ENCODE results near the gene NUSAP1.
"Not testable (repeated sequence)": the region's sequence is repeated elsewhere in the genome, so short reads cannot be mapped to it uniquely, and the experiment has no call there.

The NUSAP1 gene, protein sequence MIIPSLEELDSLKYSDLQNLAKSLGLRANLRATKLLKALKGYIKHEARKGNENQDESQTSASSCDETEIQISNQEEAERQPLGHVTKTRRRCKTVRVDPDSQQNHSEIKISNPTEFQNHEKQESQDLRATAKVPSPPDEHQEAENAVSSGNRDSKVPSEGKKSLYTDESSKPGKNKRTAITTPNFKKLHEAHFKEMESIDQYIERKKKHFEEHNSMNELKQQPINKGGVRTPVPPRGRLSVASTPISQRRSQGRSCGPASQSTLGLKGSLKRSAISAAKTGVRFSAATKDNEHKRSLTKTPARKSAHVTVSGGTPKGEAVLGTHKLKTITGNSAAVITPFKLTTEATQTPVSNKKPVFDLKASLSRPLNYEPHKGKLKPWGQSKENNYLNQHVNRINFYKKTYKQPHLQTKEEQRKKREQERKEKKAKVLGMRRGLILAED

GRCh38 chr15:41332194-41333025 lies at the start of gene NUSAP1, which contains the start of gene OIP5:
TSS of gene NUSAP1 (plus strand) at chr15:41332881. CDS start at chr15:41332958, 77 bp downstream.
TSS of gene OIP5 (minus strand) at chr15:41332591. CDS start at chr15:41332561, 30 bp downstream.
- peak; percentile 96 to 97 for DNase-seq (ENCODE audit: low read depth in 2 of 2)

GRCh38 chr15:41282980-41283652 lies 49.6 kb upstream of the NUSAP1 start:
- not testable (repeated sequence) for DNase-seq (ENCODE audit: low read depth in 2 of 2)

DNA sequence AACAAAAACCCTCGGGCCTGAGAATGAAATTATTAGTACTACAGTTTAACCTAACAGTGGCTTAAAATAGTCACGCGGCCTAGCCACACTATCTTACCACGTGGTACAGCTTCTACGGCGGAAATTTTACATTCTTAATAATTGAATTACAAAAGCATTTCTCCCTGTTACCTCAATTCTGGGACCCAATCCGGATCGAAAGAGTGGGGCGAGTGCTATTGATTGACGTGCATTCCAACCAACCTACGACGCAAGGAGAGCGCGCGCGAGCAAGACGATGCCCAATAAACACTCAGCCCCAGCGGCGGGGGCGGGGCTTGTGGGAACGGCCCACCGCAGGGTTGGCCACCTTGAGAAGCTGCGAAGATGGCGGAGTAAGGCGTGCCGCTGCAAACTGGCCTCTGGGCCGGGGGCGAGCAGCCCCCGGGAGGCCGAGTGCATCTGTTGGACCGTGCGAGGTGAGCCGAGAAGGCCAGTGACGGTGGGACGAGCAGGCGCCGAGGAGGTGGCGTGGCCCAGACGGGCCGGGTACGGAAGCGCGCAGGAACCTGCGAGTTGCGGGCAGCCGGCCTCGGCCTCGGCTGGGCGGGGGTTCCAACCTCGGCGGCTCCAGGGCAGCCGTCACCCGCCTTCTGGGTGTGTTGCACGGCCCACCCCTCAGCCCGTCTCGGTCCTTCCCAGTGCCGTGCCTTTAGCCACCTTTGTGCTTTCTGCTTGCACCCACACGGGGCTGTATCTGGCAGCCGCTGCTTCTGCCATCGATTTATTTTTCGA lies 48.8 kb upstream of the NUSAP1 start:
- peak; percentile 94 to 96 for DNase-seq (ENCODE audit: low read depth in 2 of 2)

- DNase-seq (ENCODE audit: low read depth in 2 of 2), result no peak
These were observed 48.1 kb upstream of the NUSAP1 start for GRCh38 chr15:41284427-41285177.

- DNase-seq (ENCODE audit: low read depth in 2 of 2), result no peak
These were observed 47.4 kb upstream of the NUSAP1 start for GRCh38 chr15:41285285-41285684.

DNA sequence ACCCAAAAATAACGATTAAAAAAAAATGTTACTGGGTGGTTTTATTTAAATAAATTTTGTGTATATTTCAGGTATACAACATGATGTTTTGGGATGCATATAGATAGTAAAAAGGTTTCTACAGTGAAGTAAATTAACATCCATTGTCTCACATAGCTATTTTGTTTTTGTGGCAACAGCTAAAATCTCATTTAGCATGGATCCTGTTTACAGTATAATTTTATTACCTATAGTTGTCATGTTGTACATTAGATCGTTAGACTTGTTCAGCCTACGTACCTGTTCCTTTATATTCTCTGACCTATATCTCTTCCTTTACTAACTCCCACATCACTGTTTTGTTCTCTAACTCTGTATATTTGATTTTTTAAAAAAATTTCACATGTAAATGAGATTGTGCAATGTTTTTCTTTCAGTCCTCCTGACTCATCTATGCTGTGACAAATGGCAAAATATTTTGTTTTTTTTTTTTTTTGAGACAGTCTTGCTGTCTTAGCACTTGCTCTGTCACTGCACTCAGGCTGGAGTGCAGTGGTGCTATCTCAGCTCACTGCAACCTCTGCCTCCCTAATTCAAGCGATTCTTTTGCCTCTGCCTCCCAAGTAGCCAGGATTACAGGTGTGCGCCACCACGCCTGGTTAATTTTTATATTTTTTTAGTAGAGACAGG lies 45.9 kb upstream of the NUSAP1 start:
- no peak for DNase-seq (ENCODE audit: low read depth in 2 of 2)

DNA sequence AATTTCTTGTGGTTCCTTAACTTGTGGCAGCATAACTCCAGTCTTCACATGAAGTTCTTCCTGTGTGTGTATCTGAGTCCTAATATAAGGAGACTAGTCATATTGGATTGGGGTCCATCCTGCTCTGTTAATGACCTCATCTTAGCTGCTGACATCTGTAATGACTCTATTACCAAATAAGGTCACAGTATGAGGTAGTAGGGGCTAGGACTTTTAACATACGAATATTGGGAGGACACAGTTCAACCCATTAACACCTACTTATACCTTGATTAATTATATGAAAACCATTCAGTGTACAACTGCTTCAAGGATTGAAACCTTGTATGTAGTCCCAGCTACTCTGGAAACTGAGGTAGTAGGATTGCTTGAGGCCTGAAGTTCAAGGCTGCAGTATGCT lies 44.2 kb upstream of the NUSAP1 start:
- DNase-seq (ENCODE audit: low read depth in 2 of 2), result no peak

DNA sequence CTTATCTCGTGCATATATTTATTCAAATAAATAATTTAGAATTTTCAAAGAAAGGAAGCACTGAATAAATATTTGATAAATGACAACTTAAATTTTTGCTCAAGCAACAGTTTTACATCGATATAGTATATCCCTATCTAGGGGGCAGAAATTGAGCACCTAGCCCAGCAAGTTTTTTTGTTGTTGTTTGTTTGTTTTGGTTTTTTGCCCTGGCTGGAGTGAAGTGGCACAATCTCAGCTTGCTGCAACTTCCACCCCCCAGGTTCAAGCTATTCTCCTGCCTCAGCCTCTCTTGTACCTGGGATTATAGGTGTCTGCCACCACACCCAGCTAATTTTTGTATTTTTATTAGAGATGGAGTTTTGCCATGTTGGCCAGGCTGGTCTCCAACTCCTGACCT lies 42.7 kb upstream of the NUSAP1 start:
- no peak for DNase-seq (ENCODE audit: low read depth in 2 of 2)

DNA sequence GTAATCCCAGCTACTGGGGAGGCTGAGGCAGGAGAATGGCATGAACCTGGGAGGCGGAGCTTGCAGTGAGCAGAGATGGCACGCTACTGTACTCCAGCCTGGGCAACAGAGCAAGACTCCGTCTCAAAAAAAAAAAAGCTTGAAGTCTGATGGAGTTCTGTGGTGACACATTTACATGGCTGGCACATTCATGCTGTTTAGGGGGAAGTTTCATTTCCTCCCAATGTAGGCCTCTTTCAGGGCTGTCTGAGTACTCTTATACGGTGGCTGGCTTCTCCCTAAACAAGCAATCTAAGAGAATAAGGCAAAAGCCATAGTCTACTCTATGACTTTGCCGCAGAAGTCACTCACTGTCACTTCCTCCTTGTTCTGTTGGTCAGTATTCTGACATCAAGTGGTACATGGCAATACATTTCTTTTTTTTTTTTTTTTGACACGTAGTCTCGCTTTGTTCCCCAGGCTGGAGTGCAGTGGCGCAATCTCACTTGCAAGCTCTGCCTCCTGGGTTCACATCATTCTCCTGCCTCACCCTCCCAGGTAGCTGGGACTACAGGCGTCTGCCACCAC lies 41.5 kb upstream of the NUSAP1 start:
- DNase-seq (ENCODE audit: low read depth in 2 of 2), result no peak

GRCh38 chr15:41292521-41292920 lies 40.2 kb upstream of the NUSAP1 start:
- no peak for DNase-seq (ENCODE audit: low read depth in 2 of 2)

DNA sequence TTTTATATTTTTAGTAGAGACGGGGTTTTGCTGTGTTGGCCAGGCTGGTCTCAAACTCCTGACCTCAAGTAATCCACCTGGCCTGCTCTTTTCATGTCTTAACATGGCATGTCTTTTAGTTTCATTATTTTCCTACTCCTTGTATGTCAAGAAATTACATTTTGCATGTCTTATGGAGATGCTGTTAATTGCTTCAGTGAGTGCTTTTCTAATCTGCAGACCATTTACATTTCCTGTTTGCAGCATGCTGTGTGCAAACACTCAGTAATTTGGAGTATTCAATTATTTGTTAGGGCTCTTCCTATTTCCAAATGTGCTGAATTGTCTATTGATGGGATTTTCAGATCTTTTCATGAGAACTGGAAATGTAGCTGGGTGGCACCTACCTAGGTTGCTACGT lies 31.5 kb upstream of the NUSAP1 start:
- DNase-seq (ENCODE audit: low read depth in 2 of 2), result not testable (repeated sequence)

DNA sequence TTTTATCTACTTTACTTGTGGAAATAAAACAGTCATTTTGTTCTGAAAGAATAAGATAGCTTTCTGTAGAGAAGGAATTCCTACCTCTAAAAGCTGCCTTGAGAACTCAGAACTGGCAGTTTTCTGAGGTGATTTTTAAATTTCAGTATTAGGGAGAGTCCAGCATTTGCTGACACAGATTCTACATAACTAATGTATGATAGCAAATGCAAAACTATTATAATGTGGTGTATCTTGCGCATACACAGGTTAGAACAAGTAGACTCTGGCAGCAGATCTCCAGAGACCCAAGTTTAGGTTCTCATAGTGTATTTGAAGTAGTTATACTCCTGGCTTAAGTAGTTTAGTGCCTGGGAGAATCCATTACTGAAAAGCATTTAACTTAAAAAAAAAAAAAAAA lies 31.1 kb upstream of the NUSAP1 start:
- no peak for DNase-seq (ENCODE audit: low read depth in 2 of 2)

DNA sequence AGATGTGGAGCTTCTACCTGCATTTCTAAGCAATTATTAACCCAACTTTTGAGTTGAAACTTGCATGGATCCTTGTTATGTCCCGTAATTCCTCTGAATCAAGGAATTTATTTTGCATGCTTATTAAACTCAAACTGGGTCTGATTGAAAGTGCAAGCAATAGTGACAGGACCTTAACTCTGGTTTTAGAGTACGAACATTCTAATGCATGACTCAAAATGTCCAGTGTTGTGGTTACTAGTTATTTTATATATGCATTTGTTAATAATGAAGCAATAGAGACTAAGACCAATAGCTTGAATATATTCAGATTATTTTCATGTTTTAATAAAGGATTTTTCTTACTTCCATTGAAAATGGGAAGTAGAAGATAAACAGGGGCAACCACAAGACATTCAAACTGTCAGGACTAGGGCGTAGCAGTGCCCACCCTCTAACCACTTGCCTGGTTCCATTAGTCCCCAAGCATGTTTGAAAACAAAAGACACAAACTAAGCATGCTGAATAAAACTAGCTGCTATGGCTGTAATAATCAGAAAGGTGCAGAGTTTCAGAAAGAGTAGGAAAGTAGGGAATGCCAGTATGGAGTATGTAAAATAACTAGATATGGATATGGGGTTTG lies 28.4 kb upstream of the NUSAP1 start:
- DNase-seq (ENCODE audit: low read depth in 2 of 2), result no peak

GRCh38 chr15:41307679-41308078 lies 25.0 kb upstream of the NUSAP1 start:
- DNase-seq (ENCODE audit: low read depth in 2 of 2), result no peak

DNA sequence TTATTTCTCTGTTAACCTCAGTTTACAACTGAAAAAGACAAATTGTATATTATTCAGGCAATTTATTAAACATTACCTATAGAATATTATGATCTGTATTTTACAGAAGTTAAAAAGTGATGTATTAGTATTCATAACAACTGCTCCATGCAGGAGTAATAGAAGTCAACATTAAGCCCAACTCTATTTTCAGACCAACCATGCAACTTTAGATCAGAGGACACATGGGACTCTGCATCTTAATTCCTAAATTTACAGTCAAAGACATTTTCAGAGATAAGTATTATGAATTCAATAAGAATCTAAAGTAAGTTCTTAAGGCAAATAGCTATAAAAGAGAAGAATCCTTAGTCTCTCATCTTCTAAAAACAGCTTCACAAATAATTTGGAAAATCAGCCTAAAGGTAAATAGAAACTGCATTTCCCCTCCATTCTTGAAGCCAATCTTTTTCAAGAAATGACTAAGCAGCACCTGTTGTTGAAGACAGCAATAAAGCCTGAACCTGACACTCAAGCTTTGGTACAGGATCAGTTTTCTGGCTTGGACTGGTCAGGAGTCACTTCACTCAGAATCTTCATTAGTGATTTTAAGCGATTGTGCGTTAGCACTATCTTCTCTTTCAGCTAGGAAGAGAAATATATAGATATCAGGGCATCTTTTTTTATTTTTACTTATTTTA lies 23.3 kb upstream of the NUSAP1 start:
- DNase-seq (ENCODE audit: low read depth in 2 of 2), result no peak

GRCh38 chr15:41320805-41321330 lies 11.8 kb upstream of the NUSAP1 start:
- DNase-seq (ENCODE audit: low read depth in 2 of 2), result not testable (repeated sequence)

GRCh38 chr15:41323611-41324010 lies 9.1 kb upstream of the NUSAP1 start:
- no peak for DNase-seq (ENCODE audit: low read depth in 2 of 2)

- DNase-seq (ENCODE audit: low read depth in 2 of 2), result no peak
These were observed 1.4 kb upstream of the NUSAP1 start for GRCh38 chr15:41331281-41331680.

Measured in stimulated activated CD8-positive, alpha-beta memory T cell treated with anti-CD3 and anti-CD28 coated beads, Interleukin-15, amount 100 ng/mL, for 48 hours (primary cell).